SK-N-MC (cell line): ENCODE results near the gene TSPAN7.

Experiments
- DNase-seq: peaks from one replicate; pipeline ENCODE4 v3.0.0-alpha.2; 2011; ENCODE audit warnings: low read depth, low spot score
- H3K27ac ChIP-seq: fragments of 200-600 bp; sonication (generic); 2 replicates; pipeline ENCODE4 v1.5.1; 2016; ENCODE audit warnings: mixed run types
- H3K36me3 ChIP-seq: fragments of 200-600 bp; sonication (generic); 2 replicates; pipeline ENCODE4 v1.6.1; 2017; ENCODE audit warnings: antibody characterized with exemption, low read length, mixed read lengths; ENCODE audit not compliant: insufficient read depth
- H3K4me3 ChIP-seq: fragments of 200-600 bp; sonication (generic); 2 replicates; pipeline ENCODE4 v1.5.1; 2016
- H3K9ac ChIP-seq: fragments of 200-600 bp; sonication (generic); 2 replicates; pipeline ENCODE4 v1.8.0; 2017; ENCODE audit warnings: mixed run types, mixed read lengths; ENCODE audit not compliant: insufficient read length
- H3K9me3 ChIP-seq: fragments of 200-600 bp; sonication (generic); 2 replicates; pipeline ENCODE4 v1.6.1; 2017; ENCODE audit warnings: low read depth, mild to moderate bottlenecking, antibody characterized with exemption, low read length, moderate library complexity, mixed read lengths
- EZH2 ChIP-seq: fragments of 200-600 bp; sonication (generic); IDR thresholded peaks from one replicate; pipeline ENCODE4 v1.6.1; 2017; ENCODE audit warnings: antibody characterized with exemption
- FOXP2 ChIP-seq: optimal IDR thresholded peaks from 2 replicates; pipeline ENCODE3; 2011; ENCODE audit warnings: mild to moderate bottlenecking, moderate library complexity; ENCODE audit not compliant: insufficient read depth; ENCODE audit errors: extremely low read length, control extremely low read depth
- POLR2AphosphoS5 ChIP-seq: IDR thresholded peaks from 2 replicates; pipeline ENCODE4 v1.6.1; 2012; ENCODE audit warnings: mild to moderate bottlenecking, low read depth, low read length, borderline replicate concordance

The TSPAN7 gene

DNA sequence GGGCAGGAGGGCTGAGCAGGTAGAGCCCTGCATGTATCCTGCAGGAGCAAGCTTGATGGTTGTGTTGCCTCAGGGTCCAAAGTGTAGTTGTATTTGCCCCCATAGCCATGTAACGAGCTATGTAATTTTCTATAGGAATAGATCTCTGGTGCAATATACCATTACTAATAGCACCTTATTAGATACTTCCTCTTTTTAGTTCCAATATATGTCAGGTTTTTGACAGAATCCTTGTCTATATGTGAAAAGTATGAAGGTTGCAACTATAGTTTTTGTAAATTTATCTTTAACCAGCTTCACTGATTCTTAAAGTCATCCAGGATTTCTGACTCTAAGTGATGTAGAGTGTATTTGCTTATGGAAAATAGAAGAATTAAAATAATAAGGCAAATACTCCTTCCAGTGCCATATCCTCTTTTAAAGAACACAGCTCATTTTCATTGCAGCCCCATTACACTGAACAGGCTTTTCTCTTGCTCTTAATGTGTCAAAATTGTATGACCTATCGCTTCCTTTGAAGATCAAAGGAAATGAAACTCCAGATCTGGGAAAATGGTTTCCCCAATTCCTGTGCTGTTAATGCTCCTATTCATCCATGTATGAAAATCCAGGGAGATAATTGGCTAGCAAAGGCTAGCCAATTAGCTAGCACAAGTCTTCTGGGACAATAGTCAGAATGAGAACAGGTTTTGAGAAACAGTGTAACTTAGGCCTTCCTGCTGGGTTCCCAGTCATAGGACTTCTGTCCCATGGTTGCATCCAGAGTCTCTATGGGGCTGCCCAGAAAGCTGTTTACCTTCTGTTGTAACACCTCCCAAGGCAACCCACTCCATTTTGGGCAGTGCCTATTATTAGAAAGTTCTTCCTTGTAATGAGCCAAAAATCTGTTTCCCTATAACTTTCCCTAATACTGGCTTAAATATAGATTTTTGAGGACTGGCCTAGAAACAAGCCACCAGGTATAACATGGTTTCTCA, 90.6 kb downstream of the TSPAN7 start:
- Histone ChIP-seq H3K4me3 (no peak overlapping the region), H3K36me3 (no peaks in the 10 kb centered on the region), H3K9ac (no peak overlapping the region), H3K27ac (no peak overlapping the region), H3K9me3 (no peaks in the 10 kb centered on the region)
- DNase-seq: no peak
- TF ChIP-seq POLR2AphosphoS5 (no peak), EZH2 (no peak), FOXP2 (no peak)

DNA sequence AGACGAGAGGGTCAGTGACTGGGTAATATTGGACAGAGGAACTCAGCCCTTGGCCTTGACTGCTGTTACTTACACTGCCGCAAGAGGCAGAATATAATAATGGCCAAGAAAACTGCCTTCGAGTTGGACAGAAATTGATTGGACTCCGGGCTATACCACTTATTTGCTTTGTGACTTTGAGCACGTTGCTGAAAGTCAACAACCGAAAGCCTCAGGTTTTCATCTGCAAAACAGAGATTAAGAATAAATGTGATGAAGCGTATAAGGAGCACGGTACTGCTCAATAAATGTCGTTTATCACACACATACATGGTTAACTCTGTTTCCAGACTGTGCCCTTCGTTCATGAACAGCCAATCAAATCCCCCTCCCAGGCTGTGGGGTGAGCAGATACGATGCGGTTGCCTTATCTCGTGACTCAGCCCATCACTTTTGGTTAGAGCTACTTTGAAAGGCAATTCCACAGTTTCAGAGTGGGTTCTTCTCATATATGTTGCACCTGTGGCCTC, 91.6 kb downstream of the TSPAN7 start:
- Histone ChIP-seq H3K36me3 (no peaks in the 10 kb centered on the region), H3K9ac (no peak overlapping the region), H3K9me3 (no peaks in the 10 kb centered on the region), H3K27ac (no peak overlapping the region), H3K4me3 (no peak overlapping the region)
- TF ChIP-seq POLR2AphosphoS5 (no peak), EZH2 (no peak), FOXP2 (no peak)
- no peak for DNase-seq

DNA sequence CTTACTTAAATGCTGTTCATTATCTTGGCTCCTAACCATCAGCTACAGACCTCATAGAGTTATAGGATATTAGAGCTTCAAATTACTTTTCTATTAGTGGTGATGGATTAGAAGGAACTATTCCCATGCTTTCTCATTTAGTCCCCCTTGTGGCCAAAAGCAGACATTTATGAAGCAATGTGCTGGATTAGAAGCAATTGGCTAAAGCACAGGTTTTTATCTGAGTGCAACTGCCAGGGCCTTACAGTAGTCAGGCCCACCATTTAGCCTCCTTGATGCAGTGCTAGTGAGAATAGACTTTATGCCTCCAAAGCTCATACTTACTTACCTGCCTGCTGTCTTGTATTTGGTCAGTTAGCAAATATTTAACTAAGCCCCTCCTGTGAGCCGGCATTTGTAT, 93.0 kb downstream of the TSPAN7 start:
- Histone ChIP-seq H3K36me3 (no peaks in the 10 kb centered on the region), H3K9ac (no peak overlapping the region), H3K27ac (no peak overlapping the region), H3K9me3 (no peaks in the 10 kb centered on the region), H3K4me3 (no peak overlapping the region)
- no peak for TF ChIP-seq EZH2
- no peak for DNase-seq

DNA sequence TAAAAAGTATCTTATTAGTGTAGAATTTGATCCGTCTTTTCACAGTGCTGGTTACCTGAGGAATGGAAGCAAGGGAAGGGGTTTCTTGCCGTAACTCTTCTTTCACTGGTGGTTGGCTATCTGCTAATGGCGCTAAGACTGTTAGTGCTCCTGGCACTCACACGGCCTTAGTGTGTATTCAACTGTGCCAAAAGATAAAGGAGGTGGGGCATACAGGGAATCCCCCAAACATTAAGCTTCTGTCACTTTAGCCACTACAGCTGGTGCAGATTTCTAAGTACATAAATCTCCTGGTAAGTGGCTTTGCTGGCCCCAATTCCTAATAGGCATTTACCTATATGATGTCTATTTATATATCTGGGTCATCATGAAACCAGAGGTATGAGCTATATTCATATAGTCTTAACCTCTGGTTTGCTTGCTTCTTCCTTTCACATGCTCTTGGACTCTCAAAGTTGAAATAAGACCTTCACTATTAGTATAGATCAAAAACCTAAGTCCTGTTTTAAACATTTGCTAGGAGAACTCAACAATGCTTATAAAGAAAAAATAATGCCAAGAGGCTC, 95.1 kb downstream of the TSPAN7 start:
- no peak overlapping the region for H3K27ac ChIP-seq
- H3K9me3 ChIP-seq: no peaks in the 10 kb centered on the region
- TF ChIP-seq EZH2 (no peak), POLR2AphosphoS5 (no peak), FOXP2 (no peak)
- no peak for DNase-seq
- no peak overlapping the region for H3K9ac ChIP-seq
- no peak overlapping the region for H3K4me3 ChIP-seq
- no peaks in the 10 kb centered on the region for H3K36me3 ChIP-seq

DNA sequence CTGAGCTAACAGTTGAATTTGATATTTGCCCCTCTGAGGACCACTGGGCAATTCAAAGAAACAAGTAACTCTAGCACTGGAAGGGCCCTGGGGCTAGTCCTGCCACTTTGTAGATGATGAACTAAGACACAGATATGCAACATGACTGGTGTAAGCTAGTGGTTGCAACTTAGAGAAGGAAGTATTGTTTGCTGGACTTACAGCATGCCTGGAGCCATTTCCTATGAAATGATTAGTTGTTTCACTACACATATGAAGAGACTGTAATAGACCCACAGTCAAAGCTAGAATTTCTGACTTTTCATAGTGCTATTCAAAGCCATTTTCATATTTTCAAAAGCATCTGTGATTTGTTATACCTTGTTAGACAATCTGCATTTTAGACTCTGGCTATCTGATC, 96.2 kb downstream of the TSPAN7 start:
- Histone ChIP-seq H3K27ac (no peak overlapping the region), H3K9me3 (no peaks in the 10 kb centered on the region), H3K36me3 (no peaks in the 10 kb centered on the region), H3K4me3 (no peak overlapping the region), H3K9ac (no peak overlapping the region)
- no peak for DNase-seq
- no peak for TF ChIP-seq POLR2AphosphoS5
- TF ChIP-seq EZH2: no peak
- no peak for TF ChIP-seq FOXP2

DNA sequence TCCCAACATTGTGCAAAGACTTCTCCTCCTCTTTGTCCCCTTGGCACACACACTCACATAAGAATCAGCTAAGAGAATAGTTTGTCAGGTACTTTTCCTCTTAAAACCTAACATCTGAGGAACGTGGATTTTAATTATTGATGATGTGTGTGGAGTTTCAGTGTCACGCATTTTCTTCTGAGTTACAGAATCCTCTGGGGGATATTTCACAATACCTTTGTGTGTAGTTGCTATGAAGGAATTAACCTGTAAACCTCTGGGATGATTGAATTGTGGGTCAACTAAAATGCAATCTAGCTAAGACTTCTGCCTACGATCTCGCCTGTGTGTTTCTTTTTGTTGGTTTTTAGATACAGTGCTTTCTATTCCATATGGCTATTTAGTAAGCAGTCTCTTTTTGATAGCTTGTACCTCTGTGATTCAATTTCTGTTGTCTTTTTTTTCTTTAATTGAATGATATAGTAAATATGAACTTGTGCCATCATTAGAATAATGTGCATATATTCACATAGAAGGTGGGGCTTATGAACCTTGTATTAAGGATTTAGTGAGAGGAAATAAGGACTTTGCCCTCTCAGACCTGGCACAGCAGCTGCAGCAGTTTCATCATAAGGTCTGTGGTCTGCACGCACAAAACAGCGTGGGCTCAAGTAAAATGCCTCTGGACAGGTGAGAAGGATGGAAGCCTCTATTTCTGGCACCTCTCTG, 99.2 kb downstream of the TSPAN7 start:
- TF ChIP-seq POLR2AphosphoS5 (no peak), FOXP2 (no peak), EZH2 (no peak)
- no peak overlapping the region for H3K9ac ChIP-seq
- H3K9me3 ChIP-seq: no peaks in the 10 kb centered on the region
- no peak for DNase-seq
- H3K27ac ChIP-seq: no peak overlapping the region
- H3K4me3 ChIP-seq: no peak overlapping the region
- no peaks in the 10 kb centered on the region for H3K36me3 ChIP-seq

DNA sequence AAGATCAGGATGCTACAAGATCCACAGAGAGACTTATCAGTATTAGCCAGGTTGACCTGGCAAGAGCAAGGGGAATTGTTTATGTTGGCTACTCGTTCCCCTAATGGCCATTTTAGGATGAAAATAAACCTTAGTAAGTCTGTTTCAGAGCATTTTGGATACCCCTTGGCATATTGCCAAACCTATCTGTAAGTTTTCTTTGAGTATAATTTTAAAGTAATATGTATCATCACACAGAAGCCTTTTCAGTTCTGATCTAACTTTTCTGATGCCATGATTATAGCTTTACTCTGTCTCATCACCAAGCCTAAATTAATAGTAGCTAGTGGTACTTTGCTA, 99.7 kb downstream of the TSPAN7 start:
- no peak for TF ChIP-seq EZH2
- no peak for TF ChIP-seq POLR2AphosphoS5
- no peak for TF ChIP-seq FOXP2
- Histone ChIP-seq H3K27ac (no peak overlapping the region), H3K9me3 (no peaks in the 10 kb centered on the region), H3K36me3 (no peaks in the 10 kb centered on the region), H3K4me3 (no peak overlapping the region), H3K9ac (no peak overlapping the region)
- DNase-seq: no peak

DNA sequence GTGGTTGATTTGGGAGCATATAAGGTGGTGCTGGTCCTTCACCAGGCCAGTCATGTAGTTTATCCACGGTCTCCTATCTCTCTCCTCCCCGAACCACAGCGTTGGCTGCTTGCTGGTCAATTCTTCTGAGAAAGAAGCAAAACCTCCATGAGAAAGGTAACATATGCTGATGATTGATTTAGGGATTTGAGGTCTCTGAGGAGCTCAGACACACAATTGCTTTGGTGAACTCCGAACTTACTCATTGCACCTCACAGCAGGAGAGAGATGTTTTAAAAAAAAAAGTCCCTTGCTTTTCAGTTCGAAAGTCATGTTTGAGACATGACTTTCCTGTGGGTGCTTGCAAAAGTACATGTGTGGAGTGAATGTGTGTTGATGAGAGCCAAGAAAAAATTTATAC, 100.2 kb downstream of the TSPAN7 start:
- no peak for DNase-seq
- TF ChIP-seq POLR2AphosphoS5: no peak
- no peak for TF ChIP-seq EZH2
- TF ChIP-seq FOXP2: no peak
- Histone ChIP-seq H3K27ac (no peak overlapping the region), H3K9ac (no peak overlapping the region), H3K4me3 (no peak overlapping the region), H3K36me3 (no peaks in the 10 kb centered on the region), H3K9me3 (no peaks in the 10 kb centered on the region)
